Endodermal cell (in vitro differentiated cells): ENCODE data around the gene TSSK6. TPM values are rescaled to one million over a fixed set of nuclear protein-coding genes. Genes with fewer than 3 reads are reported as not detected.
A peak's percentile ranks its signal among the peaks of the same experiment; 100 is the strongest.

ENCODE experiments used
- DNase-seq: peaks from one replicate; pipeline ENCODE4 v3.0.0-alpha.2; 2017
- H3K27ac ChIP-seq: 2 replicates; pipeline ENCODE4 v1.5.1; 2013; ENCODE audit warnings: mild to moderate bottlenecking, low read depth, low read length, moderate library complexity
- H3K27me3 ChIP-seq: 2 replicates; pipeline ENCODE4 v1.6.1; 2013; ENCODE audit warnings: mild to moderate bottlenecking, low read length, moderate library complexity; ENCODE audit not compliant: insufficient read depth, control insufficient read depth, poor library complexity, severe bottlenecking
- H3K36me3 ChIP-seq: 2 replicates; pipeline ENCODE4 v1.7.0; 2013; ENCODE audit warnings: mild to moderate bottlenecking, low read length, moderate library complexity; ENCODE audit not compliant: control insufficient read depth, insufficient read depth
- H3K4me1 ChIP-seq: one replicate; pipeline ENCODE4 v1.7.0; 2013; ENCODE audit warnings: low read length; ENCODE audit not compliant: control insufficient read depth, insufficient read depth
- H3K4me3 ChIP-seq: 2 replicates; pipeline ENCODE4 v1.5.1; 2013; ENCODE audit warnings: mild to moderate bottlenecking, low read length, moderate library complexity
- H3K9ac ChIP-seq: 2 replicates; pipeline ENCODE4 v1.6.1; 2013; ENCODE audit warnings: mild to moderate bottlenecking, low read length, moderate library complexity; ENCODE audit not compliant: poor library complexity, severe bottlenecking; ENCODE audit errors: extremely low read depth
- H3K9me3 ChIP-seq: 2 replicates; pipeline ENCODE4 v1.6.1; 2013; ENCODE audit warnings: mild to moderate bottlenecking, low read length, moderate library complexity; ENCODE audit not compliant: control insufficient read depth
- H3K27ac Mint-ChIP-seq: 2 replicates; pipeline ENCODE4 v1.8.0; 2020; ENCODE audit warnings: mixed read lengths
- H3K27me3 Mint-ChIP-seq: 2 replicates; pipeline ENCODE4 v1.8.0; 2021; ENCODE audit warnings: mild to moderate bottlenecking, mixed read lengths; ENCODE audit not compliant: insufficient read depth
- H3K36me3 Mint-ChIP-seq: 2 replicates; pipeline ENCODE4 v1.8.0; 2020; ENCODE audit warnings: low read depth, mixed read lengths
- H3K4me1 Mint-ChIP-seq: 2 replicates; pipeline ENCODE4 v1.8.0; 2020; ENCODE audit warnings: mixed read lengths
- H3K4me3 Mint-ChIP-seq: 2 replicates; pipeline ENCODE4 v1.8.0; 2020; ENCODE audit warnings: mild to moderate bottlenecking, moderate library complexity, mixed read lengths
- H3K9me3 Mint-ChIP-seq: 2 replicates; pipeline ENCODE4 v1.8.0; 2020; ENCODE audit warnings: mild to moderate bottlenecking, mixed read lengths
- WGBS, 2 experiments: methylation state at CpG; one replicate each; pipeline versions ENCODE4 v1.1.5 to v1.1.7; 2013; ENCODE audit warnings: missing lambda C conversion rate in 2 of 2, mixed read lengths in 1 of 2; ENCODE audit not compliant: insufficient coverage in 1 of 2, insufficient read length in 1 of 2; 5-methylcytosine and 5-hydroxymethylcytosine counted together
- total RNA-seq, 2 donors: library from RNA; stranded (reverse); fragmentation: NEBNext Ultra II Directional in 1 of 2; extraction: Animal tissue kit (Norgen Biotek cat#: 25700) in 1 of 2; gene quantifications; 2 replicates in 1 of 2; 3 replicates in 1 of 2; pipeline ENCODE4 v1.2.1, GENCODE V29; 2021
- TF ChIP-seq, protein P1 (sequence below): fragments of 200-600 bp; sonication (generic); conservative IDR thresholded peaks from 2 replicates; pipeline ENCODE4 v1.5.0; 2021; ENCODE audit warnings: antibody characterized with exemption, mild to moderate bottlenecking

Gene TSSK6
- total RNA-seq, 2 donors from 2014 or later: 2.9 to 5.0 TPM

- H3K27ac ChIP-seq: no peak overlapping the region
- no peaks in the 10 kb centered on the region for H3K27me3 ChIP-seq
- no peaks in the 10 kb centered on the region for H3K4me1 ChIP-seq
- H3K36me3 ChIP-seq: no peaks in the 10 kb centered on the region
- H3K4me1 Mint-ChIP-seq: peaks cover 2% of the 10 kb centered on the region
- peak; percentile 64 for DNase-seq
- no peaks in the 10 kb centered on the region for H3K9me3 Mint-ChIP-seq
- H3K4me3 Mint-ChIP-seq: peak overlapping the region; percentile 46
- TF ChIP-seq, protein P1, sequence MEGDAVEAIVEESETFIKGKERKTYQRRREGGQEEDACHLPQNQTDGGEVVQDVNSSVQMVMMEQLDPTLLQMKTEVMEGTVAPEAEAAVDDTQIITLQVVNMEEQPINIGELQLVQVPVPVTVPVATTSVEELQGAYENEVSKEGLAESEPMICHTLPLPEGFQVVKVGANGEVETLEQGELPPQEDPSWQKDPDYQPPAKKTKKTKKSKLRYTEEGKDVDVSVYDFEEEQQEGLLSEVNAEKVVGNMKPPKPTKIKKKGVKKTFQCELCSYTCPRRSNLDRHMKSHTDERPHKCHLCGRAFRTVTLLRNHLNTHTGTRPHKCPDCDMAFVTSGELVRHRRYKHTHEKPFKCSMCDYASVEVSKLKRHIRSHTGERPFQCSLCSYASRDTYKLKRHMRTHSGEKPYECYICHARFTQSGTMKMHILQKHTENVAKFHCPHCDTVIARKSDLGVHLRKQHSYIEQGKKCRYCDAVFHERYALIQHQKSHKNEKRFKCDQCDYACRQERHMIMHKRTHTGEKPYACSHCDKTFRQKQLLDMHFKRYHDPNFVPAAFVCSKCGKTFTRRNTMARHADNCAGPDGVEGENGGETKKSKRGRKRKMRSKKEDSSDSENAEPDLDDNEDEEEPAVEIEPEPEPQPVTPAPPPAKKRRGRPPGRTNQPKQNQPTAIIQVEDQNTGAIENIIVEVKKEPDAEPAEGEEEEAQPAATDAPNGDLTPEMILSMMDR: peak; percentile 22
- no peaks in the 10 kb centered on the region for H3K36me3 Mint-ChIP-seq
- H3K9me3 ChIP-seq: no peaks in the 10 kb centered on the region
- WGBS, 2 experiments: 68 to 71% methylated on average over 4 to 7 of the region's 7 CpGs
- H3K27me3 Mint-ChIP-seq: peaks cover 60% of the 10 kb centered on the region
- H3K9ac ChIP-seq: peak overlapping the region; percentile 53
- H3K27ac Mint-ChIP-seq: no peak overlapping the region
- H3K4me3 ChIP-seq: peak overlapping the region; percentile 74
These were observed 23.4 kb upstream of the TSSK6 start for GRCh38 chr19:19538785-19539166.

GRCh38 chr19:19538061-19538784, 22.9 kb upstream of the TSSK6 start, which contains the start of gene CILP2:
Gene CILP2 (plus strand): TSS chr19:19538265. CDS start chr19:19538350, 85 bp downstream.
- Mint-ChIP-seq H3K27ac (no peak within 1 kb of the TSS), H3K4me1 (peaks cover 2% of the 10 kb centered on the region), H3K27me3 (peaks cover 62% of the 10 kb centered on the region)

GRCh38 chr19:19537075-19538048, 22.0 kb upstream of the TSSK6 start:
- peak; percentile 62 for DNase-seq
- peak overlapping the region; percentile 74 for H3K4me3 ChIP-seq
- H3K4me1 Mint-ChIP-seq: peaks cover 2% of the 10 kb centered on the region

More at GRCh38 chr19:19538061-19538784, 22.9 kb upstream of the TSSK6 start, which contains the start of gene CILP2:
- H3K4me1 ChIP-seq: no peaks in the 10 kb centered on the region
- Mint-ChIP-seq H3K9me3 (no peaks in the 10 kb centered on the region), H3K4me3 (peak within 1 kb of the TSS; percentile 46), H3K36me3 (no peaks in the 10 kb centered on the region)
- H3K4me3 ChIP-seq: peak within 1 kb of the TSS; percentile 74
- 6 to 10% methylated on average over 26 to 56 of the region's 56 CpGs for WGBS, 2 experiments
- H3K9me3 ChIP-seq: no peaks in the 10 kb centered on the region
- H3K9ac ChIP-seq: peak within 1 kb of the TSS; percentile 53
- no peaks in the 10 kb centered on the region for H3K36me3 ChIP-seq
- peak; percentile 94 for DNase-seq
- TF ChIP-seq, protein P1: no peak
- no peaks in the 10 kb centered on the region for H3K27me3 ChIP-seq
- no peak within 1 kb of the TSS for H3K27ac ChIP-seq

More at GRCh38 chr19:19537075-19538048, 22.0 kb upstream of the TSSK6 start:
- no peaks in the 10 kb centered on the region for H3K27me3 ChIP-seq
- Mint-ChIP-seq H3K9me3 (no peaks in the 10 kb centered on the region), H3K27me3 (peaks cover 63% of the 10 kb centered on the region), H3K27ac (no peak overlapping the region), H3K36me3 (no peaks in the 10 kb centered on the region), H3K4me3 (peak overlapping the region; percentile 46)
- TF ChIP-seq, protein P1: no peak
- 78 to 91% methylated on average over 34 to 59 of the region's 59 CpGs for WGBS, 2 experiments
- no peak overlapping the region for H3K27ac ChIP-seq
- H3K9ac ChIP-seq: no peak overlapping the region
- H3K4me1 ChIP-seq: no peaks in the 10 kb centered on the region
- H3K36me3 ChIP-seq: peaks cover 2% of the 10 kb centered on the region
- no peaks in the 10 kb centered on the region for H3K9me3 ChIP-seq
